ENCODE data around the gene LRIG2. TPM values are rescaled to one million over a fixed set of nuclear protein-coding genes. Genes with fewer than 3 reads are reported as not detected.
"Not testable (repeated sequence)": the region's sequence is repeated elsewhere in the genome, so short reads cannot be mapped to it uniquely, and the experiment has no call there.

Gene LRIG2
- total and polyA plus RNA-seq, 9 of the 15 experiments (the other 6 are each of a cell fraction or from before 2014, with no cell fraction given): 1.8 to 28.1 (median 11.5) TPM

- TF ChIP-seq ZBTB11 (CRISPR knock-in tag; IDR thresholded peaks at IDR 0.05): no peak
- TF ChIP-seq JUND (IDR thresholded peaks at IDR 0.05; ENCODE audit: borderline replicate concordance, low read depth, low read length): no peak
- peak; percentile 28; the same call in 1 of the 3 replicates for TF ChIP-seq JUND (tag; IDR thresholded peaks at IDR 0.05; ENCODE audit: borderline replicate concordance, low read depth, low read length)
- TF ChIP-seq TFAP4 (CRISPR knock-in tag; IDR thresholded peaks at IDR 0.05; ENCODE audit: borderline replicate concordance): no peak
- no peak for TF ChIP-seq ZNF143 (CRISPR knock-in tag; IDR thresholded peaks at IDR 0.05)
- TF ChIP-seq U2AF1 (optimal IDR thresholded peaks at IDR 0.05; ENCODE audit: low read depth, low read length): no peak
- no peak for TF ChIP-seq CHD1 (IDR thresholded peaks at IDR 0.05; ENCODE audit: low read length)
- TF ChIP-seq HNRNPH1 (optimal IDR thresholded peaks at IDR 0.05; ENCODE audit: low read depth, low read length): no peak
- no peak for TF ChIP-seq RHOXF2B (CRISPR knock-in tag; conservative IDR thresholded peaks at IDR 0.05)
- TF ChIP-seq NONO (IDR thresholded peaks at IDR 0.05; ENCODE audit: low read depth in 2 of 2, low read length in 1 of 2): no peak
- TF ChIP-seq ZNF347 (CRISPR knock-in tag; IDR thresholded peaks at IDR 0.05; ENCODE audit: low read depth): no peak
- TF ChIP-seq CTBP1 (IDR thresholded peaks at IDR 0.05; ENCODE audit: borderline replicate concordance): 0 out of 2 replicates have a peak, but pooled peaks have one; percentile 39
- TF ChIP-seq ZNF507 (tag; conservative IDR thresholded peaks at IDR 0.05): no peak
Observed at GRCh38 chr1:113058941-113059706, 13.9 kb upstream of the LRIG2 start (continued).

- H3K27me3 ChIP-seq (ENCODE audit: control insufficient read depth in 2 of 2, insufficient read depth in 2 of 2, low read length in 2 of 2); intact Hi-C loops (cut with micrococcal nuclease); H3K9me3 ChIP-seq (replicated peaks; ENCODE audit: control insufficient read depth, insufficient read depth, low read depth, low read length); H2AFZ ChIP-seq (ENCODE audit: low read depth, low read length); DNase-seq (ENCODE audit: extremely low read depth in 1 of 4, low spot score in 3 of 4); ATAC-seq; H3K9ac ChIP-seq (ENCODE audit: insufficient read depth in 1 of 2, low read depth in 2 of 2, low read length in 2 of 2); FAIRE-seq; H3K9me1 ChIP-seq (ENCODE audit: control insufficient read depth, insufficient read depth, low read length); H3K4me3 ChIP-seq; CTCF ChIA-PET (ENCODE audit: low intra/inter-chr PET ratio); H3K36me3 ChIP-seq (ENCODE audit: control insufficient read depth, insufficient read depth, low read length); BruUV-seq (replicated peaks); in situ Hi-C loops (cut with MboI); H3K27ac ChIP-seq (ENCODE audit: extremely low read depth, low read depth, low read length); H3K4me2 ChIP-seq (ENCODE audit: insufficient read depth, low read length); H4K20me1 ChIP-seq (replicated peaks; ENCODE audit: control insufficient read depth, insufficient read depth, low read length); POLR2A ChIA-PET; H3K79me2 ChIP-seq (ENCODE audit: control insufficient read depth, insufficient read depth, low read length): not testable (repeated sequence)
- peaks cover 7 to 14% of the 10 kb centered on the region in 2 experiments; a peak in 4 of 5 replicates for H3K4me1 ChIP-seq (replicated peaks in 1 of 2; ENCODE audit: control insufficient read depth in 2 of 2, insufficient read depth in 2 of 2, low read length in 2 of 2)
- 82% methylated on average over 18 of the region's 35 CpGs for WGBS (ENCODE audit: insufficient coverage, low coverage, missing lambda C conversion rate)
Observed at GRCh38 chr1:113063456-113063855, 9.5 kb upstream of the LRIG2 start.
